GM23338 (cell line): ENCODE results near the gene CDK17.

Source experiments
- CREB1 ChIP-seq: fragments of 250-450 bp; sonication (Bioruptor Pico); IDR thresholded peaks from 2 replicates; pipeline ENCODE4 v1.5.0; 2020; ENCODE audit warnings: low read depth, mild to moderate bottlenecking, moderate library complexity
- CTCF ChIP-seq, 2 experiments: fragments of 200-600 bp in 1 of 2; sonication (generic) in 1 of 2; conservative IDR thresholded peaks; 2 replicates each; pipeline versions ENCODE4 v1.5.1 to v1.6.1; 2016 to 2017; ENCODE audit warnings: antibody characterized with exemption in 2 of 2, low read depth in 2 of 2, mild to moderate bottlenecking in 2 of 2, moderate library complexity in 1 of 2
- ETS1 ChIP-seq: IDR thresholded peaks from 2 replicates; pipeline ENCODE4 v1.6.1; 2016; ENCODE audit warnings: antibody characterized with exemption
- EZH2 ChIP-seq: fragments of 200-600 bp; sonication (generic); IDR thresholded peaks from one replicate; pipeline ENCODE4 v1.8.0; 2017; ENCODE audit warnings: antibody characterized with exemption, mild to moderate bottlenecking, low read depth; ENCODE audit not compliant: unreplicated experiment
- EZH2phosphoT487 ChIP-seq: fragments of 200-600 bp; sonication (generic); IDR thresholded peaks from one replicate; pipeline ENCODE4 v1.8.1; 2018; ENCODE audit warnings: antibody characterized with exemption; ENCODE audit not compliant: unreplicated experiment
- JUNB ChIP-seq: IDR thresholded peaks from one replicate; pipeline ENCODE4 v1.6.1; 2016; ENCODE audit warnings: antibody characterized with exemption; ENCODE audit not compliant: unreplicated experiment
- NANOG ChIP-seq: IDR thresholded peaks from 2 replicates; pipeline ENCODE4 v1.6.1; 2016; ENCODE audit warnings: antibody characterized with exemption, borderline replicate concordance
- POLR2AphosphoS5 ChIP-seq: IDR thresholded peaks from 2 replicates; pipeline ENCODE4 v1.6.1; 2016; ENCODE audit warnings: antibody characterized with exemption, low read depth
- REST ChIP-seq: IDR thresholded peaks from one replicate; pipeline ENCODE4 v1.6.1; 2018; ENCODE audit warnings: antibody characterized with exemption; ENCODE audit not compliant: unreplicated experiment
- STAT1 ChIP-seq: IDR thresholded peaks from one replicate; pipeline ENCODE4 v1.6.1; 2016; ENCODE audit warnings: antibody characterized with exemption; ENCODE audit not compliant: unreplicated experiment
- ZNF114 ChIP-seq: fragments of 250-450 bp; sonication (Bioruptor Pico); IDR thresholded peaks from 2 replicates; pipeline ENCODE4 v1.5.0; 2020; ENCODE audit warnings: mild to moderate bottlenecking, moderate library complexity
- ZNF331 ChIP-seq: fragments of 250-450 bp; sonication (Bioruptor Pico); IDR thresholded peaks from 2 replicates; pipeline ENCODE4 v1.5.0; 2020; ENCODE audit warnings: low read depth, mild to moderate bottlenecking, moderate library complexity
- ZNF462 ChIP-seq: fragments of 250-450 bp; sonication (Bioruptor Pico); IDR thresholded peaks from 2 replicates; pipeline ENCODE4 v1.5.0; 2020; ENCODE audit warnings: mild to moderate bottlenecking, moderate library complexity

GRCh38 chr12:96260231-96260630 is 140.0 kb downstream of the CDK17 start:
- no peak for TF ChIP-seq CTCF (conservative IDR thresholded peaks at IDR 0.05; ENCODE audit: low read depth in 2 of 2)
- no peak for TF ChIP-seq EZH2
- no peak for TF ChIP-seq JUNB
- no peak for TF ChIP-seq CREB1 (CRISPR knock-in tag)
- TF ChIP-seq POLR2AphosphoS5: no peak
- TF ChIP-seq EZH2phosphoT487: no peak
- no peak for TF ChIP-seq STAT1
- TF ChIP-seq REST: no peak
- TF ChIP-seq ETS1: no peak
- no peak for TF ChIP-seq ZNF114
- no peak for TF ChIP-seq ZNF462
- TF ChIP-seq NANOG: no peak
- TF ChIP-seq ZNF331 (CRISPR knock-in tag): no peak
